Suprapubic skin (tissue), 4 donors: Measurements from ENCODE around the gene PATL1. TPM values are rescaled to one million over a fixed set of nuclear protein-coding genes. Genes with fewer than 3 reads are reported as not detected.

Source experiments
- DNase-seq, 2 donors: peaks; one replicate each; pipeline ENCODE4 v3.0.0-alpha.2; 2019; ENCODE audit warnings: low spot score in 2 of 2
- H3K27ac ChIP-seq: fragments of 200-600 bp; sonication (generic); one replicate; pipeline ENCODE4 v1.5.1; 2019
- H3K27me3 ChIP-seq: fragments of 200-600 bp; sonication (generic); one replicate; pipeline ENCODE4 v1.5.1; 2019
- H3K36me3 ChIP-seq: fragments of 200-600 bp; sonication (generic); one replicate; pipeline ENCODE4 v1.5.1; 2019
- H3K4me1 ChIP-seq: fragments of 200-600 bp; sonication (generic); one replicate; pipeline ENCODE4 v1.5.1; 2019
- H3K4me3 ChIP-seq: fragments of 200-600 bp; sonication (generic); one replicate; pipeline ENCODE4 v1.5.1; 2019; ENCODE audit warnings: mild to moderate bottlenecking
- H3K9me3 ChIP-seq: fragments of 200-600 bp; sonication (generic); one replicate; pipeline ENCODE4 v1.5.1; 2019
- CTCF ChIP-seq, 2 donors: fragments of 200-600 bp in 1 of 2; fragments of 450-650 bp in 1 of 2; sonication (generic) in 1 of 2; IDR thresholded peaks; one replicate each; pipeline ENCODE4 v1.5.1; 2016 to 2019; ENCODE audit warnings: antibody characterized with exemption in 2 of 2, mild to moderate bottlenecking in 1 of 2, moderate library complexity in 1 of 2
- EP300 ChIP-seq: sonication (generic); formaldehyde crosslinking; IDR thresholded peaks from one replicate; pipeline ENCODE4 v1.6.1; 2017; ENCODE audit warnings: antibody characterized with exemption
- POLR2A ChIP-seq, 2 donors: fragments of 450-650 bp; IDR thresholded peaks; one replicate each; pipeline ENCODE4 v1.6.1; 2017; ENCODE audit warnings: antibody characterized with exemption in 2 of 2, mild to moderate bottlenecking in 2 of 2, moderate library complexity in 2 of 2
- POLR2AphosphoS5 ChIP-seq, 3 donors: sonication (generic); formaldehyde crosslinking; IDR thresholded peaks; one replicate each; pipeline ENCODE4 v1.6.1; 2017; ENCODE audit warnings: antibody characterized with exemption in 3 of 3
- WGBS: methylation state at CpG from one replicate; pipeline ENCODE4 v1.1.5; 2018; 5-methylcytosine and 5-hydroxymethylcytosine counted together
- total RNA-seq, 4 donors: library from RNA; depleted of rRNA; stranded (reverse); fragments of >200 nt; gene quantifications; one replicate each; pipeline ENCODE4 v1.1.0, GENCODE V29; 2016

The PATL1 gene
- total RNA-seq, 4 donors from 2014 or later, result 14.3 to 23.2 (median 19.2) TPM

DNA sequence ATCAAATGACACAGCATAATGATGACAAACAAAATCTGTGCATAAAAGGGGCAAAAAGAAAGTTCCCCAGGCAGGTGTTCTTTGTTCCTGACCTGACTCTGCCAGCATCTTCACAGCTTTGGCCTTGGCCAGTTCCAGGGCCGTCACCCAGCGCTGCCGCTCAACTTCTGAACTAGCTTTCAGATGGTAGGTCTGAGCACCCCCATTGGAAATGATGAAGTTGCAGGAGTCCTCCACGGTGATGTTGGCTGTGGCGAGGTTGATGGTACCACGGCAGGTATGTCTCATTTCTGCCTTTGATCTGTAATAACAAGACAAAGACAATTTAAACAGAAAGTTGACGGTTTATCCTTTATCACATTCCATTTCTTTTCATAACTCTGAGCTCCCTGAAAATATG is 58.5 kb downstream of the PATL1 start:
- Histone ChIP-seq H3K4me3 (no peak overlapping the region), H3K36me3 (peaks cover 51% of the 10 kb centered on the region), H3K27me3 (no peaks in the 10 kb centered on the region), H3K9me3 (no peaks in the 10 kb centered on the region), H3K27ac (no peak overlapping the region), H3K4me1 (peaks cover 43% of the 10 kb centered on the region)
- 93% methylated on average over 7 of the region's 7 CpGs for WGBS
- no peak for DNase-seq
- no peak for TF ChIP-seq EP300
- TF ChIP-seq POLR2AphosphoS5 (IDR thresholded peaks at IDR 0.05), result no peak

- WGBS, result 87% methylated on average over 6 of the region's 6 CpGs
- Histone ChIP-seq H3K36me3 (peaks cover 70% of the 10 kb centered on the region), H3K4me1 (peaks cover 23% of the 10 kb centered on the region), H3K4me3 (no peak overlapping the region), H3K9me3 (no peaks in the 10 kb centered on the region), H3K27me3 (no peaks in the 10 kb centered on the region), H3K27ac (no peak overlapping the region)
- no peak for DNase-seq
- TF ChIP-seq EP300 (no peak), POLR2A (IDR thresholded peaks at IDR 0.05) (no peak), CTCF (IDR thresholded peaks at IDR 0.05) (no peak), POLR2AphosphoS5 (IDR thresholded peaks at IDR 0.05) (no peak)
Measured at GRCh38 chr11:59607703-59608454, 61.0 kb downstream of the PATL1 start.

GRCh38 chr11:59602432-59602831 is 66.4 kb downstream of the PATL1 start:
- no peak overlapping the region for H3K27ac ChIP-seq
- 96% methylated on average over 6 of the region's 6 CpGs for WGBS
- no peaks in the 10 kb centered on the region for H3K27me3 ChIP-seq
- peaks cover 95% of the 10 kb centered on the region for H3K36me3 ChIP-seq
- H3K4me1 ChIP-seq, result no peaks in the 10 kb centered on the region
- DNase-seq, result no peak
- TF ChIP-seq POLR2A (IDR thresholded peaks at IDR 0.05) (no peak), EP300 (no peak), CTCF (IDR thresholded peaks at IDR 0.05) (no peak), POLR2AphosphoS5 (IDR thresholded peaks at IDR 0.05) (no peak)
- H3K9me3 ChIP-seq, result no peaks in the 10 kb centered on the region
- H3K4me3 ChIP-seq, result no peak overlapping the region

- Histone ChIP-seq H3K4me1 (no peaks in the 10 kb centered on the region), H3K27me3 (no peaks in the 10 kb centered on the region), H3K9me3 (no peaks in the 10 kb centered on the region), H3K4me3 (no peak overlapping the region), H3K36me3 (peaks cover 95% of the 10 kb centered on the region), H3K27ac (no peak overlapping the region)
- WGBS, result 86% methylated on average over 4 of the region's 4 CpGs
- no peak for DNase-seq
- TF ChIP-seq POLR2AphosphoS5 (IDR thresholded peaks at IDR 0.05) (no peak), POLR2A (IDR thresholded peaks at IDR 0.05) (no peak), CTCF (IDR thresholded peaks at IDR 0.05) (no peak), EP300 (no peak)
Measured at GRCh38 chr11:59601788-59602187, 67.0 kb downstream of the PATL1 start.

DNA sequence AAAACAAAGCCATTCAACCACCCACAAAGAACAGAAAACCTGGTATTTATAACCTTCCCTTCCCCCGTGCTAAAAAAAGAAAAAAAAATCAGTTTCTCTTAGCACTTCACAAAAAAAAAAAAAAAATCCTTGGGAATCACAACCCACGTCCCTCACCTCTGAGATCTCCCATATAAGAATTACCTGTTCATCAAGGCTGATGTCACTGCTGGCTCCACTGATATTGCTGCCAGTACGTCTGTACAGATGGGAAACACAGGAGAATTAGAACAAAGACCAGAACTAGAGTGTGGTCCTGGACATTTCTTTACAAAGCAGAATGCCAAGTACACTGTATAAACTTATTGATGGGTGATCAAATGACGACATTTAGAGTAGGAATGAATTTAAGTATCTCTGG is 68.2 kb downstream of the PATL1 start:
- no peak overlapping the region for H3K4me3 ChIP-seq
- TF ChIP-seq CTCF (IDR thresholded peaks at IDR 0.05) (no peak), EP300 (no peak), POLR2A (IDR thresholded peaks at IDR 0.05) (no peak), POLR2AphosphoS5 (IDR thresholded peaks at IDR 0.05) (no peak)
- H3K9me3 ChIP-seq, result no peaks in the 10 kb centered on the region
- H3K27me3 ChIP-seq, result no peaks in the 10 kb centered on the region
- no peak for DNase-seq
- H3K27ac ChIP-seq, result no peak overlapping the region
- peaks cover 94% of the 10 kb centered on the region for H3K36me3 ChIP-seq
- no peaks in the 10 kb centered on the region for H3K4me1 ChIP-seq
- WGBS, result 84% methylated on average over 4 of the region's 4 CpGs
